WERI-Rb-1 (cell line): ENCODE results near the gene THRB.

ENCODE experiments used
- DNase-seq: peaks from one replicate; pipeline ENCODE4 v3.0.0-alpha.2; 2020
- H3K27ac ChIP-seq: fragments of 250-450 bp; sonication (Bioruptor Pico); 2 replicates; pipeline ENCODE4 v1.5.1; 2020; ENCODE audit warnings: mild to moderate bottlenecking, moderate library complexity
- H3K27me3 ChIP-seq: fragments of 250-450 bp; sonication (Bioruptor Pico); 2 replicates; pipeline ENCODE4 v1.5.1; 2021; ENCODE audit warnings: mild to moderate bottlenecking, low read depth, moderate library complexity; ENCODE audit not compliant: insufficient read depth, severe bottlenecking
- H3K36me3 ChIP-seq: fragments of 250-450 bp; sonication (Bioruptor Pico); 2 replicates; pipeline ENCODE4 v1.5.1; 2020; ENCODE audit warnings: mild to moderate bottlenecking, moderate library complexity
- H3K4me3 ChIP-seq: 2 replicates; pipeline ENCODE4 v1.5.1; 2011; ENCODE audit warnings: low read depth, mild to moderate bottlenecking, control low read depth, low read length
- H3K9me3 ChIP-seq: fragments of 250-450 bp; sonication (Bioruptor Pico); 2 replicates; pipeline ENCODE4 v1.5.1; 2021; ENCODE audit warnings: mild to moderate bottlenecking, moderate library complexity; ENCODE audit not compliant: severe bottlenecking
- TF ChIP-seq, protein P1 (sequence below): IDR thresholded peaks from 2 replicates; pipeline ENCODE4 v1.5.1; 2011; ENCODE audit warnings: low read depth, mild to moderate bottlenecking, control low read depth, inconsistent platforms, low read length

The THRB gene

GRCh38 chr3:24389108-24390090 lies 105.3 kb downstream of the THRB start:
- DNase-seq: no peak
- Histone ChIP-seq H3K27me3 (no peaks in the 10 kb centered on the region), H3K36me3 (no peaks in the 10 kb centered on the region), H3K27ac (no peak overlapping the region), H3K4me3 (no peak overlapping the region), H3K9me3 (no peaks in the 10 kb centered on the region)
- TF ChIP-seq, protein P1, sequence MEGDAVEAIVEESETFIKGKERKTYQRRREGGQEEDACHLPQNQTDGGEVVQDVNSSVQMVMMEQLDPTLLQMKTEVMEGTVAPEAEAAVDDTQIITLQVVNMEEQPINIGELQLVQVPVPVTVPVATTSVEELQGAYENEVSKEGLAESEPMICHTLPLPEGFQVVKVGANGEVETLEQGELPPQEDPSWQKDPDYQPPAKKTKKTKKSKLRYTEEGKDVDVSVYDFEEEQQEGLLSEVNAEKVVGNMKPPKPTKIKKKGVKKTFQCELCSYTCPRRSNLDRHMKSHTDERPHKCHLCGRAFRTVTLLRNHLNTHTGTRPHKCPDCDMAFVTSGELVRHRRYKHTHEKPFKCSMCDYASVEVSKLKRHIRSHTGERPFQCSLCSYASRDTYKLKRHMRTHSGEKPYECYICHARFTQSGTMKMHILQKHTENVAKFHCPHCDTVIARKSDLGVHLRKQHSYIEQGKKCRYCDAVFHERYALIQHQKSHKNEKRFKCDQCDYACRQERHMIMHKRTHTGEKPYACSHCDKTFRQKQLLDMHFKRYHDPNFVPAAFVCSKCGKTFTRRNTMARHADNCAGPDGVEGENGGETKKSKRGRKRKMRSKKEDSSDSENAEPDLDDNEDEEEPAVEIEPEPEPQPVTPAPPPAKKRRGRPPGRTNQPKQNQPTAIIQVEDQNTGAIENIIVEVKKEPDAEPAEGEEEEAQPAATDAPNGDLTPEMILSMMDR: no peak

DNA sequence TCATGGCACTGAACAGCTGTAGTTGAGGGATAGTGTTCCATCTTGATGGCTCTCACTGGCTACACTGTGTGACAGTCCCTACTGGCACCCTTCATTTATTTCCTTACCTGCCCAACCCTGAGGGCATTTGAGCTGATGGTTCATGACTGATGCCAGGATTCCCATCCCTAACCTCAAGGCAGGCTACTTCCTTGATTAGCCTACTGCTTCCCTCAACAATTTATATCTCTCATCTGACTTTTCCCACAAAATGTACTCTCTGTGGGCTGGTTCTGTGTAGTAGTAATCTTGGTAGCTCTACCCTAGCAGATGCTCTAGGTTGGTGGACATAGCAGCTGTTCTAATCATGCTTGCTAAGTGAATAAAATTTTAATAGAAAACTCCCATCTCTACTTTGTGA lies 106.0 kb downstream of the THRB start:
- H3K9me3 ChIP-seq: no peaks in the 10 kb centered on the region
- no peak overlapping the region for H3K4me3 ChIP-seq
- H3K36me3 ChIP-seq: no peaks in the 10 kb centered on the region
- H3K27me3 ChIP-seq: no peaks in the 10 kb centered on the region
- TF ChIP-seq, protein P1: no peak
- no peak overlapping the region for H3K27ac ChIP-seq
- DNase-seq: no peak

GRCh38 chr3:24388159-24388558 lies 106.5 kb downstream of the THRB start:
- Histone ChIP-seq H3K4me3 (no peak overlapping the region), H3K36me3 (no peaks in the 10 kb centered on the region)

DNA sequence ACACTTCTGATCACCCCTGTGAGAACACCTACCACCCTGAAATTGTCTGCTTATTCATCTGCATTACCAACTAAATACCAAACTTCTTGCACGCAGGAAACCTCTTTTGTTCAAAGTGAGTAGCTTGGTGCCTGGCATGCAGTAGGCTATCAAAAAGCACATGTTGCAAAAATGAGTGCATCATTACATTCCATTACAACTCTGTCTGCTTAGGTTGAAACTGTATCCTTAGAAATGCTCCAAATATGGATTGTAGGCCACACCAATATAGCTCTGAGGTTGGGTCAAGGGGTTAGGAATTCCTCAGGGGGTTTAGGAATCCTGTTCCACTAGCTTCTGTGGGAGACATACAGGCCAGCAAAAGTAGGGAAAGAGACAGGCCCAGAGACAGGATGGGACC lies 107.2 kb downstream of the THRB start:
- H3K27me3 ChIP-seq: no peaks in the 10 kb centered on the region
- no peak overlapping the region for H3K4me3 ChIP-seq
- no peaks in the 10 kb centered on the region for H3K9me3 ChIP-seq
- no peaks in the 10 kb centered on the region for H3K36me3 ChIP-seq
- no peak overlapping the region for H3K27ac ChIP-seq
- no peak for DNase-seq
- TF ChIP-seq, protein P1: no peak

More at GRCh38 chr3:24388159-24388558, 106.5 kb downstream of the THRB start:
- H3K27ac ChIP-seq: no peak overlapping the region
- H3K9me3 ChIP-seq: no peaks in the 10 kb centered on the region
- H3K27me3 ChIP-seq: no peaks in the 10 kb centered on the region
- TF ChIP-seq, protein P1: no peak
- DNase-seq: no peak

DNA sequence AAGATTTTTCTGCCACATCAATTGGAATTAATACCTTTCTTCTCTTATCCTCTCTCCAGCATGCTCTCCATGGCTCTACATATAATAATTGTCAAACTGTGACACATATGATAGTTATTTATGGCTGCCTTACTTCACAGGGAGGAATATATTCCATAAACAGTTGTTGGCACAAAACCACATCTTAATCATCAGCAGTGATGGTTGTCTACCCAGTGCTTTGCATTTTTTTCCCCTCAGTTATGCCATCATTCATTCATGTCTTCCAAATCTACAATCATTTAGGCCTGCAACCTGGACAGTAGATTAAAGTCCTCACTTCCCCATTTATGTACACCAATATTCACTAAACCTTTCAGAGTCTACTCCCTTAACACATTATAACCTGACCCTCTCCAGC lies 107.7 kb downstream of the THRB start:
- Histone ChIP-seq H3K36me3 (no peaks in the 10 kb centered on the region), H3K4me3 (no peak overlapping the region), H3K9me3 (no peaks in the 10 kb centered on the region), H3K27me3 (no peaks in the 10 kb centered on the region), H3K27ac (no peak overlapping the region)
- TF ChIP-seq, protein P1: no peak
- no peak for DNase-seq
